Measurements from ENCODE around the gene PSMD11. TPM values are rescaled to one million over a fixed set of nuclear protein-coding genes. Genes with fewer than 3 reads are reported as not detected.

PSMD11 gene
- total RNA-seq, 1 donor from 2014 or later, result 6.3 TPM

- DNase-seq (ENCODE audit: low spot score in 2 of 2), result no peak
- intact Hi-C loops (cut with DNase I), result loop anchor here (10.0 kb wide), 2 partner anchors 167 to 507 kb away; partner anchors contain the start of gene SPACA3
- H3K4me3 ChIP-seq, result peak overlapping the region; percentile 75 to 76
- H3K27ac ChIP-seq, result no peak overlapping the region
- no peaks in the 10 kb centered on the region for H3K27me3 ChIP-seq
- H3K9me3 ChIP-seq, result no peaks in the 10 kb centered on the region
- H3K36me3 ChIP-seq, result peaks cover 0 to 9% of the 10 kb centered on the region in 2 donors
- H3K4me1 ChIP-seq, result peaks cover 0 to 27% of the 10 kb centered on the region in 2 donors
- peak in 1 of 3 experiments; percentile 6 for TF ChIP-seq CTCF (IDR thresholded peaks at IDR 0.05)
These were observed 43.3 kb downstream of the PSMD11 start for GRCh38 chr17:32487473-32488176.

GRCh38 chr17:32488177-32488542 lies 43.9 kb downstream of the PSMD11 start:
- Histone ChIP-seq H3K27ac (no peak overlapping the region), H3K36me3 (peaks cover 2 to 9% of the 10 kb centered on the region in 2 donors), H3K4me1 (peaks cover 0 to 24% of the 10 kb centered on the region in 2 donors), H3K9me3 (no peaks in the 10 kb centered on the region), H3K4me3 (peak overlapping the region; percentile 75 to 76), H3K27me3 (no peaks in the 10 kb centered on the region)
- intact Hi-C loops (cut with DNase I), result loop anchor here (10.0 kb wide), 2 partner anchors 167 to 507 kb away; partner anchors contain the start of gene SPACA3
- no peak for TF ChIP-seq CTCF (IDR thresholded peaks at IDR 0.05)
- no peak for DNase-seq (ENCODE audit: low spot score in 2 of 2)

GRCh38 chr17:32488604-32489180 lies 44.4 kb downstream of the PSMD11 start:
- Histone ChIP-seq H3K36me3 (peaks cover 7 to 13% of the 10 kb centered on the region in 2 donors), H3K4me1 (peaks cover 0 to 18% of the 10 kb centered on the region in 2 donors), H3K9me3 (no peaks in the 10 kb centered on the region), H3K27me3 (no peaks in the 10 kb centered on the region), H3K27ac (no peak overlapping the region), H3K4me3 (no peak overlapping the region)
- TF ChIP-seq CTCF (IDR thresholded peaks at IDR 0.05), result no peak
- no peak for DNase-seq (ENCODE audit: low spot score in 2 of 2)
- intact Hi-C loops (cut with DNase I), result loop anchor here (10.0 kb wide), 2 partner anchors 166 to 506 kb away; partner anchors contain the start of gene SPACA3

GRCh38 chr17:32489320-32490100 lies 45.2 kb downstream of the PSMD11 start:
- Histone ChIP-seq H3K27me3 (no peaks in the 10 kb centered on the region), H3K4me3 (no peak overlapping the region), H3K4me1 (peaks cover 0 to 16% of the 10 kb centered on the region in 2 donors), H3K36me3 (peaks cover 15 to 22% of the 10 kb centered on the region in 2 donors), H3K9me3 (no peaks in the 10 kb centered on the region), H3K27ac (no peak overlapping the region)
- TF ChIP-seq CTCF (IDR thresholded peaks at IDR 0.05), result no peak
- DNase-seq (ENCODE audit: low spot score in 2 of 2), result no peak
- intact Hi-C loops (cut with DNase I), result loop anchor here (10.0 kb wide), 2 partner anchors 165 to 505 kb away; partner anchors contain the start of gene SPACA3

- intact Hi-C loops (cut with DNase I), result no loop called here
- Histone ChIP-seq H3K36me3 (peaks cover 18 to 24% of the 10 kb centered on the region in 2 donors), H3K27me3 (no peaks in the 10 kb centered on the region), H3K27ac (no peak overlapping the region), H3K4me3 (no peak overlapping the region), H3K9me3 (no peaks in the 10 kb centered on the region), H3K4me1 (peaks cover 5 to 20% of the 10 kb centered on the region in 2 donors)
- no peak for DNase-seq (ENCODE audit: low spot score in 2 of 2)
- TF ChIP-seq CTCF (IDR thresholded peaks at IDR 0.05), result no peak
These were observed 45.8 kb downstream of the PSMD11 start for GRCh38 chr17:32490101-32490482.

All from ascending aorta (tissue), 2 donors.